Measurements from ENCODE around the gene FBH1. TPM values are rescaled to one million over a fixed set of nuclear protein-coding genes. Genes with fewer than 3 reads are reported as not detected.

Gene FBH1
- total RNA-seq, 2 donors from 2014 or later = 51.8 to 53.5 TPM

GRCh38 chr10:5970066-5970465 lies 80.0 kb downstream of the FBH1 start:
- H3K36me3 Mint-ChIP-seq = peaks cover 0 to 14% of the 10 kb centered on the region in 2 donors
- H3K9me3 Mint-ChIP-seq = no peaks in the 10 kb centered on the region
- DNase-seq (ENCODE audit: low spot score in 2 of 2) (no peak), ATAC-seq (no peak)
- H3K27ac Mint-ChIP-seq = no peak overlapping the region

- no peak for ATAC-seq
- DNase-seq (ENCODE audit: low spot score in 2 of 2) = no peak
- Mint-ChIP-seq H3K27ac (peak overlapping the region in 1 of 2 donors; percentile 91), H3K9me3 (no peaks in the 10 kb centered on the region), H3K36me3 (peaks cover 0 to 14% of the 10 kb centered on the region in 2 donors)
Measured at GRCh38 chr10:5970527-5970926, 80.5 kb downstream of the FBH1 start.

- DNase-seq (ENCODE audit: low spot score in 2 of 2) (no peak), ATAC-seq (no peak)
- Mint-ChIP-seq H3K27ac (peak overlapping the region; percentile 67 to 91), H3K36me3 (peaks cover 2 to 17% of the 10 kb centered on the region in 2 donors), H3K9me3 (no peaks in the 10 kb centered on the region)
Measured at GRCh38 chr10:5971315-5971832, 81.3 kb downstream of the FBH1 start.

- peak overlapping the region; percentile 67 to 81 for H3K27ac Mint-ChIP-seq
- no peak for ATAC-seq
Measured at GRCh38 chr10:5971886-5972285, 81.8 kb downstream of the FBH1 start.

DNA sequence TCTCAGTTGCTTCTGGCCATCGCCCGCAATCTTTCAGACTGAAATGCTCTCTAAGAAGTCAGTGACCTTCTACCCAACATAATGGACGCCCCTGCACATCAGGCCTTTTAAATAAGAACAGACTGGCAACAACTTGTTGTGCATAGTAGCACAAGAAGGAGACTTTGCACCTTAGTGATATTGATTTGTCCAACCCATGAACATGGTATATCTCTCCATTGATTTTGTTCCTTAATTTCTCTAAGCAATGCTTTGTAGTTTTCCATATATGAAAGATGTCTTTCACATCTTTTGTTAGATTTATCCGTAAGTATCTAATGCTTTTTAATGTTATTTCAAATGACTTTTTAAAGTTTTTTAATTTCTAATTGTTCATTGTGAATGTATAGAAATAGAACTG lies 83.0 kb downstream of the FBH1 start:
- H3K27ac Mint-ChIP-seq = no peak overlapping the region

More at GRCh38 chr10:5971886-5972285, 81.8 kb downstream of the FBH1 start:
- H3K9me3 Mint-ChIP-seq = no peaks in the 10 kb centered on the region
- peaks cover 6 to 21% of the 10 kb centered on the region in 2 donors for H3K36me3 Mint-ChIP-seq
- DNase-seq (ENCODE audit: low spot score in 2 of 2) = no peak

GRCh38 chr10:5975641-5976473 lies 85.8 kb downstream of the FBH1 start:
- ATAC-seq = peak; percentile 81 to 88
- Mint-ChIP-seq H3K36me3 (peaks cover 6 to 13% of the 10 kb centered on the region in 2 donors), H3K27ac (peak overlapping the region; percentile 89 to 95), H3K9me3 (no peaks in the 10 kb centered on the region)
- DNase-seq (ENCODE audit: low spot score in 2 of 2) = peak; percentile 64 to 80

More for the DNA sequence above, 83.0 kb downstream of the FBH1 start:
- ATAC-seq (no peak), DNase-seq (ENCODE audit: low spot score in 2 of 2) (no peak)
- Mint-ChIP-seq H3K9me3 (no peaks in the 10 kb centered on the region), H3K36me3 (peaks cover 6 to 14% of the 10 kb centered on the region in 2 donors)

DNA sequence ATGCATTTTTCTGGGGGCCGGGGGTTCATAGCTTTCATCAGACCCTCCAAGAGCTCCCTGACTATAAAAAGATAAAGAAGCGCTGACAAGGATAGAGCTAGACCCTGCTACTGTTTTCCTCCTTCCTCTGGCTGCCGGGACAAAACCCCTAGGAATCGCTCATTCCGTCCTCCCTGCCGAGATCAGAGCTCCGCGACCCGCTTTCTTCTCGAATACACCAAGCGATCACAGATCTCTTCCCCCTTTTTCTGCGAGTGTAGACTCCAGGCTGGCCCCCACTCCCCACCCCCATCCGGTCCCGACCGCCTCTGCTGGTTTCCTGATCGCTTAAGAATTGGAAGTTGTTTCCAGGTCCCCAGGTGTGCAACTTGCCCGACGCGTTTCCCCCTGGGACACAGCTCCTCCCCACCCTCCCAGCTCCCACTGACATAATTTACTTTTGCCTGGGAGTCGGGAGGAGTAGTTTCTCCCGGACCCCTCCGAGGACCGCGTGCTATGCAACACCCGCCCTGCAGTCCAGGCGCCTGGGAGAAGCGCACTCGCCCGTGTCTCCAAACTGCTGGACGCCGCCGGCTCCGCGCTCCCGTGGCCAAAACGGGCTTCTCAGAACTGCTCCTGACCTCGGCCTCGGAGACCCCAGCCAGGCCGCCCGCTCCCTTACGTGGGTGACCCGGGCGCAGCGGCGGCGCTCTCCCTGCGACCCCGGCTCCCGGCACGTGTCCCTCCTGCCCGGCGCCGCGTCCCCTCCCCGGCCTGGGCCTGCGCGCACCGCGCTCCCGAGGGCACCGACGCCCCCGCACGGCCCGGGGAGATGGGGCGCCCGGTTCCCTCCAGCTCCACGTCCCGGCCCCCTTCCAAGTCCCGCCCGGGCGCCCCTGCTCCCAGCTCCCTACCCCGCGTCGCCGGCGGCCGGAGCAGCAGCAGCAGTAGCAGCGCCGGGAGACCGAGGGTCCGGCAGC lies 86.7 kb downstream of the FBH1 start:
- peaks cover 6 to 13% of the 10 kb centered on the region in 2 donors for H3K36me3 Mint-ChIP-seq

GRCh38 chr10:5977471-5978229 lies 87.6 kb downstream of the FBH1 start, which contains the start of gene IL15RA:
Gene IL15RA, minus strand, starts transcription at chr10:5977543. Its CDS starts 51 bp downstream, at chr10:5977492.
- no peaks in the 10 kb centered on the region for H3K9me3 Mint-ChIP-seq
- peak; percentile 76 to 85 for ATAC-seq
- H3K27ac Mint-ChIP-seq = peak within 1 kb of the TSS; percentile 89 to 95
- peaks cover 6 to 13% of the 10 kb centered on the region in 2 donors for H3K36me3 Mint-ChIP-seq
- peak; percentile 87 for DNase-seq (ENCODE audit: low spot score in 2 of 2)

More for the DNA sequence above, 86.7 kb downstream of the FBH1 start:
- H3K27ac Mint-ChIP-seq = peak overlapping the region; percentile 89 to 95
- ATAC-seq (peak; percentile 0 to 18), DNase-seq (ENCODE audit: low spot score in 2 of 2) (peak; percentile 40 to 66)
- H3K9me3 Mint-ChIP-seq = no peaks in the 10 kb centered on the region

- ATAC-seq (no peak), DNase-seq (ENCODE audit: low spot score in 2 of 2) (no peak)
- peaks cover 6 to 13% of the 10 kb centered on the region in 2 donors for H3K36me3 Mint-ChIP-seq
- peak overlapping the region; percentile 35 to 60 for H3K27ac Mint-ChIP-seq
- no peaks in the 10 kb centered on the region for H3K9me3 Mint-ChIP-seq
Measured at GRCh38 chr10:5978230-5978489, 88.1 kb downstream of the FBH1 start.

DNA sequence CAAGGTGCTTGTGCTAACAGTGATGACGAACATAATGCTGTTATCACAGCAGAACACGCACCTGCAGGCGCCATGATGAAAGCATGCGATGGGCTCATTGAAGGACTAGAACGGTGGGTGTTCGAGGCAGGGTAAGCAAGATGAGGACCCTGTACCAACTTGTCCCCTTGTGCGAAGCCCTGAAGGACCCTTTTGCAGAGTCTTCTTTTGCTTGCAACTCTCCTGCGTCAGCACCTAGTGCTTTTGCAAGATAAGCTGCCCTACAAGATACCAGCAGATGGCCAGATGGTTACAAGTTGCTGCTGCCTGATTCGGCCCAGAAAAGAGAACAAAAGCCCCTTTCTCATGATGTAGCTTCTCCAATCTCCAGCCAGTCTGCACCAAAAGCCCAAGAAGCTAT lies 91.5 kb downstream of the FBH1 start:
- H3K36me3 Mint-ChIP-seq = peaks cover 2% of the 10 kb centered on the region in 2 donors
- no peak overlapping the region for H3K27ac Mint-ChIP-seq
- H3K9me3 Mint-ChIP-seq = no peaks in the 10 kb centered on the region
- DNase-seq (ENCODE audit: low spot score in 2 of 2) = no peak
- ATAC-seq = no peak

GRCh38 chr10:5983774-5984173 lies 93.7 kb downstream of the FBH1 start:
- no peaks in the 10 kb centered on the region for H3K9me3 Mint-ChIP-seq
- no peak overlapping the region for H3K27ac Mint-ChIP-seq
- H3K36me3 Mint-ChIP-seq = no peaks in the 10 kb centered on the region
- ATAC-seq (no peak), DNase-seq (ENCODE audit: low spot score in 2 of 2) (no peak)

DNA sequence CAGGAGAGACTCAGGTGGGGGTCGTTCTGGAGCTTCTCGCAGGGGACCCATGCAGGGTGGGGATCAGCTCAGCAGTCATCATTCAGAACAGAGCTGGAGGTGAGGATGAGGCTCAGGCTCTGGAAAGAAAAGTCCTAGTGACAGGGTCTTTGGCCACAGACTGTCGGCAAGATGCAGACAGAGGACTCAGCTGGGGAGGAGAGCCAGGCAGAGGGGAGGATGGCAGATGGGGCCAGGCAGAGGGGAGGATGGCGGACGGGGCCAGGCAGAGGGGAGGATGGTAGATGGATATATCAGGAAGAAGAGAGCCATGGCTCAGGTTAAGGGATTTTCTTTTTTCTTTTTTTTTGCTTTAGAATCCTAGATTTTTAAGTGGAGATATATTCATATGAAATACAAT lies 95.0 kb downstream of the FBH1 start:
- DNase-seq (ENCODE audit: low spot score in 2 of 2) = no peak
- H3K9me3 Mint-ChIP-seq = no peaks in the 10 kb centered on the region
- ATAC-seq = no peak
- no peak overlapping the region for H3K27ac Mint-ChIP-seq
- no peaks in the 10 kb centered on the region for H3K36me3 Mint-ChIP-seq

Other genes starting within 250 kb of the FBH1 start
- 10 to 100 TPM in 1 of 2 donors, under 1 TPM in 1; 0.41 to 14.3 TPM for gene ASB13, start 223.6 kb upstream of the FBH1 start, total RNA-seq
- 10 to 100 TPM; 44.9 to 54.9 TPM for gene TASOR2, start 205.4 kb upstream of the FBH1 start, total RNA-seq
- gene GDI2, start 76.8 kb upstream of the FBH1 start, total RNA-seq = 100 to 1,000 TPM; 234 to 281 TPM
- gene ANKRD16, start 350 bp upstream of the FBH1 start, total RNA-seq = 1 to 10 TPM; 3.3 to 6.8 TPM
- 10 to 100 TPM in 1 of 2 donors, 1 to 10 TPM in 1; 6.6 to 16.7 TPM for gene IL15RA, start 87.3 kb downstream of the FBH1 start, total RNA-seq
- 100 to 1,000 TPM; 531 to 706 TPM for gene IL2RA, start 172.1 kb downstream of the FBH1 start, total RNA-seq
- gene RBM17, start 198.8 kb downstream of the FBH1 start, total RNA-seq = 100 to 1,000 TPM; 141 to 227 TPM